Erythroblast (primary cell): Measurements from ENCODE around the gene CALML6.

Source experiments
- GATA1 ChIP-seq: IDR thresholded peaks from 2 replicates; pipeline ENCODE4 v1.6.1; 2011; ENCODE audit warnings: low read depth, mild to moderate bottlenecking, control low read depth, low read length, moderate library complexity
- POLR2A ChIP-seq: IDR thresholded peaks from 2 replicates; pipeline ENCODE4 v1.6.1; 2011; ENCODE audit warnings: mild to moderate bottlenecking, low read length

- no peak for TF ChIP-seq POLR2A
- no peak for TF ChIP-seq GATA1
These were observed 47.9 kb upstream of the CALML6 start for GRCh38 chr1:1867164-1867563.
